MM.1S (cell line): ENCODE data around the gene HTRA2.

ENCODE experiments used
- DNase-seq: peaks from one replicate; pipeline ENCODE4 v3.0.0-alpha.2; 2015
- H2AFZ ChIP-seq: fragments of 300-600 bp; sonication (generic); 2 replicates; pipeline ENCODE4 v1.6.0; 2016; ENCODE audit warnings: antibody characterized with exemption, low read length
- H3F3A ChIP-seq: fragments of 300-600 bp; sonication (generic); 2 replicates; pipeline ENCODE4 v1.6.1; 2016; ENCODE audit warnings: mild to moderate bottlenecking, antibody characterized with exemption, low read length, moderate library complexity, mixed read lengths; ENCODE audit not compliant: insufficient read depth
- H3K27ac ChIP-seq: fragments of 300-600 bp; sonication (generic); 2 replicates; pipeline ENCODE4 v1.5.1; 2016; ENCODE audit warnings: mild to moderate bottlenecking, low read length
- H3K27me3 ChIP-seq: fragments of 300-600 bp; sonication (generic); replicated peaks from 2 replicates; pipeline ENCODE4 v1.6.0; 2016; ENCODE audit warnings: low read length; ENCODE audit not compliant: insufficient read depth
- H3K36me3 ChIP-seq: fragments of 300-600 bp; sonication (generic); replicated peaks from 2 replicates; pipeline ENCODE4 v1.6.1; 2016; ENCODE audit warnings: mild to moderate bottlenecking, low read length, mixed read lengths; ENCODE audit not compliant: insufficient read depth
- H3K4me1 ChIP-seq: fragments of 300-600 bp; sonication (generic); 2 replicates; pipeline ENCODE4 v1.6.1; 2016; ENCODE audit warnings: low read length, mixed read lengths
- H3K4me2 ChIP-seq: fragments of 300-600 bp; sonication (generic); 2 replicates; pipeline ENCODE4 v1.6.0; 2016; ENCODE audit warnings: low read depth, low read length
- H3K4me3 ChIP-seq: fragments of 300-600 bp; sonication (generic); 2 replicates; pipeline ENCODE4 v1.5.1; 2016; ENCODE audit warnings: low read length, mixed read lengths
- H3K79me2 ChIP-seq: fragments of 300-600 bp; sonication (generic); 2 replicates; pipeline ENCODE4 v1.6.1; 2016; ENCODE audit warnings: mixed run types, low read length, mixed read lengths
- H3K9ac ChIP-seq: fragments of 300-600 bp; sonication (generic); 2 replicates; pipeline ENCODE4 v1.6.1; 2016; ENCODE audit warnings: low read length, mixed read lengths
- H3K9me2 ChIP-seq: fragments of 300-600 bp; sonication (generic); replicated peaks from 2 replicates; pipeline ENCODE4 v1.6.1; 2016; ENCODE audit warnings: mild to moderate bottlenecking, low read length, mixed read lengths; ENCODE audit not compliant: insufficient read depth
- H3K9me3 ChIP-seq: fragments of 300-600 bp; sonication (generic); replicated peaks from 2 replicates; pipeline ENCODE4 v1.6.1; 2016; ENCODE audit warnings: mild to moderate bottlenecking, low read length, mixed read lengths; ENCODE audit not compliant: insufficient read depth
- H4K20me1 ChIP-seq: fragments of 300-600 bp; sonication (generic); 2 replicates; pipeline ENCODE4 v1.6.1; 2016; ENCODE audit warnings: mild to moderate bottlenecking, low read length, moderate library complexity, mixed read lengths; ENCODE audit not compliant: insufficient read depth
- EZH2 ChIP-seq: fragments of 300-600 bp; sonication (generic); optimal IDR thresholded peaks from 2 replicates; pipeline ENCODE3; 2017; ENCODE audit warnings: low read depth, mild to moderate bottlenecking, antibody characterized with exemption, low read length, mixed read lengths
- EZH2phosphoT487 ChIP-seq: fragments of 300-600 bp; sonication (generic); IDR thresholded peaks from 2 replicates; pipeline ENCODE4 v1.6.1; 2018; ENCODE audit warnings: antibody characterized with exemption, low read length
- TF ChIP-seq, protein P1 (sequence below): fragments of 300-600 bp; sonication (generic); IDR thresholded peaks from 2 replicates; pipeline ENCODE4 v1.5.1; 2016; ENCODE audit warnings: antibody characterized with exemption, low read length, mixed read lengths

Gene HTRA2

GRCh38 chr2:74569686-74570085, 40.0 kb downstream of the HTRA2 start:
- Histone ChIP-seq H3K9ac (no peak overlapping the region), H3K79me2 (no peaks in the 10 kb centered on the region), H3K4me1 (peaks cover 20% of the 10 kb centered on the region), H3K27ac (no peak overlapping the region), H3K36me3 (no peaks in the 10 kb centered on the region), H4K20me1 (no peaks in the 10 kb centered on the region), H3F3A (peaks cover 10% of the 10 kb centered on the region), H3K9me3 (no peaks in the 10 kb centered on the region), H3K27me3 (no peaks in the 10 kb centered on the region), H3K4me3 (no peak overlapping the region), H2AFZ (no peak overlapping the region), H3K4me2 (no peak overlapping the region), H3K9me2 (no peaks in the 10 kb centered on the region)
- DNase-seq, result no peak
- TF ChIP-seq EZH2, result no peak

DNA sequence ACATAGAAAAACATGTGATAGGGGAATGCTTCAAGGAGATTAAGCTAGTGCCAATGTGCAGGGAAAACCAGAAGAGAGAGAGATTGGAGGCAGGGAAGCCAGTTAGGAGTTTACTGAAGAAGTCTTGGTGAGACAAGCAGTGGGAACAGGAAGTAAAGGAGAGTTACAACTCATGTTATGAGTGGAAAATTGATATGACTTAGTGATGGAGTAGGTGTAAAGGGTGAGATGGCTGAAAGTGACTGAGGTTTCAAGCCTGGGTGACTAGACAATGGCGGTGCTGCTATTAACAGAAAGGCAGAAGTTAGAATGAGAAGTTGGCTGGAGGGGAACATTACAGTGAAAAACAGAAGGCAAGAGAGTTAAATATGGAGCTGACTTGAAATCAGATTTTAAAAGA, 41.3 kb downstream of the HTRA2 start:
- DNase-seq, result no peak
- H3K4me2 ChIP-seq, result no peak overlapping the region
- H3K27ac ChIP-seq, result no peak overlapping the region
- peaks cover 20% of the 10 kb centered on the region for H3K4me1 ChIP-seq
- no peak overlapping the region for H3K9ac ChIP-seq
- H2AFZ ChIP-seq, result no peak overlapping the region
- H3K79me2 ChIP-seq, result no peaks in the 10 kb centered on the region
- TF ChIP-seq, protein P1, sequence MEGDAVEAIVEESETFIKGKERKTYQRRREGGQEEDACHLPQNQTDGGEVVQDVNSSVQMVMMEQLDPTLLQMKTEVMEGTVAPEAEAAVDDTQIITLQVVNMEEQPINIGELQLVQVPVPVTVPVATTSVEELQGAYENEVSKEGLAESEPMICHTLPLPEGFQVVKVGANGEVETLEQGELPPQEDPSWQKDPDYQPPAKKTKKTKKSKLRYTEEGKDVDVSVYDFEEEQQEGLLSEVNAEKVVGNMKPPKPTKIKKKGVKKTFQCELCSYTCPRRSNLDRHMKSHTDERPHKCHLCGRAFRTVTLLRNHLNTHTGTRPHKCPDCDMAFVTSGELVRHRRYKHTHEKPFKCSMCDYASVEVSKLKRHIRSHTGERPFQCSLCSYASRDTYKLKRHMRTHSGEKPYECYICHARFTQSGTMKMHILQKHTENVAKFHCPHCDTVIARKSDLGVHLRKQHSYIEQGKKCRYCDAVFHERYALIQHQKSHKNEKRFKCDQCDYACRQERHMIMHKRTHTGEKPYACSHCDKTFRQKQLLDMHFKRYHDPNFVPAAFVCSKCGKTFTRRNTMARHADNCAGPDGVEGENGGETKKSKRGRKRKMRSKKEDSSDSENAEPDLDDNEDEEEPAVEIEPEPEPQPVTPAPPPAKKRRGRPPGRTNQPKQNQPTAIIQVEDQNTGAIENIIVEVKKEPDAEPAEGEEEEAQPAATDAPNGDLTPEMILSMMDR, result no peak
- TF ChIP-seq EZH2 (no peak), EZH2phosphoT487 (no peak)
- no peaks in the 10 kb centered on the region for H3K9me2 ChIP-seq
- no peaks in the 10 kb centered on the region for H3K36me3 ChIP-seq
- H3F3A ChIP-seq, result peaks cover 10% of the 10 kb centered on the region
- H3K9me3 ChIP-seq, result no peaks in the 10 kb centered on the region
- no peaks in the 10 kb centered on the region for H3K27me3 ChIP-seq
- H3K4me3 ChIP-seq, result no peak overlapping the region
- H4K20me1 ChIP-seq, result no peaks in the 10 kb centered on the region

- no peak overlapping the region for H2AFZ ChIP-seq
- H3K36me3 ChIP-seq, result no peaks in the 10 kb centered on the region
- no peak overlapping the region for H3K4me2 ChIP-seq
- H3K27me3 ChIP-seq, result no peaks in the 10 kb centered on the region
- no peak overlapping the region for H3K4me3 ChIP-seq
- H3K9me2 ChIP-seq, result no peaks in the 10 kb centered on the region
- H3K27ac ChIP-seq, result no peak overlapping the region
- H3K9ac ChIP-seq, result no peak overlapping the region
- no peaks in the 10 kb centered on the region for H4K20me1 ChIP-seq
- H3F3A ChIP-seq, result peaks cover 10% of the 10 kb centered on the region
- H3K79me2 ChIP-seq, result no peaks in the 10 kb centered on the region
- no peak for DNase-seq
- TF ChIP-seq EZH2phosphoT487 (no peak), EZH2 (no peak)
- TF ChIP-seq, protein P1, result no peak
- H3K4me1 ChIP-seq, result peaks cover 14% of the 10 kb centered on the region
- H3K9me3 ChIP-seq, result no peaks in the 10 kb centered on the region
Observed at GRCh38 chr2:74572178-74572925, 42.6 kb downstream of the HTRA2 start.

DNA sequence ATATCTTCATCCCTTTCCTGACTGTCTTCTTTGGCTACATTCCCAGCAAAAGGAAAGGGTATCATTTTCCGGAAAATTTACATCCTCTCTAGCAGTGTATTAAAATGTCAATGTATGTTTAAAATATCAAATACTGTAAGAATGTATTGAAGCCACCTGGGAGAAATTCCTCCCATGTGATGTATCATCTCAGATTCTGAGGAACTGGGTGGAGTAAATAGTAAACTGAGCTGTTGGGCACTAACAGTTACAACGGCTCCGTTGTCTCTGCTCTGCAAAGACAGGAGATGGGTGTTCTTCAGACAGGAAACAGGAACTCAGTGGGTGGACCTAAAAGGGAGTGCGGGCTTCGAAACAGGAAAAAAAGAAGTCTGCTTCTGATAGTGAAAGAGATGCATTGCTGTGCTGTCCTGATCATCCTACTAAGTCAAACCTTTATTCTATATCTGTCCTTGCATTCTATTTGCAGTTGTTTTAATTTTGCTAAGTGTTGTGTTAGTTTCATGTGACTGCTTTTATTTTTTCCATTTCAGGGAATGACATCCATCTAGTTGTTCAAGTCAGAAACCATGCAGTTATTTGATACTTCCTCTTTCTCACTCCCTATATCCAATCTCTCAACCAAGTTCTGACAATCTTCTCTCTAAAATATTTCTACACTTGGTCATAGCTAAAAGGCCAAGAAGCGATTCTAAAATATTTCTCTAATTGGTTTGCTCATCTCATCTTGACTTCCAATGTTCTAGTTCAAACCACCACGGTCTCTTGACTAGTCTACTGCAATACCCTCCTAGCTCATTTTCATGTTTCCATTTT, 44.2 kb downstream of the HTRA2 start:
- TF ChIP-seq EZH2, result no peak
- TF ChIP-seq, protein P1, result no peak
- TF ChIP-seq EZH2phosphoT487, result no peak
- H3K9me2 ChIP-seq, result no peaks in the 10 kb centered on the region
- no peaks in the 10 kb centered on the region for H3K9me3 ChIP-seq
- H2AFZ ChIP-seq, result peak overlapping the region; percentile 77
- H3K4me3 ChIP-seq, result peak overlapping the region; percentile 31
- H3F3A ChIP-seq, result peaks cover 10% of the 10 kb centered on the region
- no peak overlapping the region for H3K9ac ChIP-seq
- peak overlapping the region; percentile 46 for H3K4me2 ChIP-seq
- H3K4me1 ChIP-seq, result peaks cover 9% of the 10 kb centered on the region
- DNase-seq, result peak; percentile 78
- H3K36me3 ChIP-seq, result no peaks in the 10 kb centered on the region
- no peaks in the 10 kb centered on the region for H3K79me2 ChIP-seq
- peak overlapping the region; percentile 34; the same call in 1 of the 2 replicates for H3K27ac ChIP-seq
- no peaks in the 10 kb centered on the region for H3K27me3 ChIP-seq
- no peaks in the 10 kb centered on the region for H4K20me1 ChIP-seq
